ENCODE results near the gene UCN3. TPM values are rescaled to one million over a fixed set of nuclear protein-coding genes. Genes with fewer than 3 reads are reported as not detected.

Gene UCN3
- total RNA-seq, 1 donor from 2014 or later, result 1.2 TPM

GRCh38 chr10:5323446-5323845 is 41.3 kb upstream of the UCN3 start:
- TF ChIP-seq CTCF (conservative IDR thresholded peaks at IDR 0.05), result no peak
- Mint-ChIP-seq H3K4me3 (peak overlapping the region; percentile 68), H3K27me3 (no peaks in the 10 kb centered on the region), H3K36me3 (no peaks in the 10 kb centered on the region), H3K4me1 (ENCODE audit: unreplicated experiment) (no peaks in the 10 kb centered on the region), H3K9me3 (peaks cover 7% of the 10 kb centered on the region), H3K27ac (peak overlapping the region; percentile 81)
- no peak for DNase-seq (ENCODE audit: extremely low spot score, unreplicated experiment)

GRCh38 chr10:5325076-5325475 is 39.7 kb upstream of the UCN3 start:
- Mint-ChIP-seq H3K36me3 (no peaks in the 10 kb centered on the region), H3K4me1 (ENCODE audit: unreplicated experiment) (no peaks in the 10 kb centered on the region), H3K4me3 (no peak overlapping the region), H3K27ac (no peak overlapping the region), H3K27me3 (no peaks in the 10 kb centered on the region), H3K9me3 (peaks cover 7% of the 10 kb centered on the region)
- no peak for DNase-seq (ENCODE audit: extremely low spot score, unreplicated experiment)
- TF ChIP-seq CTCF (conservative IDR thresholded peaks at IDR 0.05), result no peak

- H3K9me3 Mint-ChIP-seq, result no peaks in the 10 kb centered on the region
- no peaks in the 10 kb centered on the region for H3K36me3 Mint-ChIP-seq
- no peak for DNase-seq (ENCODE audit: extremely low spot score, unreplicated experiment)
- no peak for TF ChIP-seq CTCF (conservative IDR thresholded peaks at IDR 0.05)
- no peaks in the 10 kb centered on the region for H3K4me1 Mint-ChIP-seq (ENCODE audit: unreplicated experiment)
- peaks cover 16% of the 10 kb centered on the region for H3K27me3 Mint-ChIP-seq
- no peak overlapping the region for H3K4me3 Mint-ChIP-seq
- no peak overlapping the region for H3K27ac Mint-ChIP-seq
These were observed 30.4 kb upstream of the UCN3 start for GRCh38 chr10:5334196-5334880.

GRCh38 chr10:5338010-5338409 is 26.8 kb upstream of the UCN3 start:
- DNase-seq (ENCODE audit: extremely low spot score, unreplicated experiment), result no peak
- no peak for TF ChIP-seq CTCF (conservative IDR thresholded peaks at IDR 0.05)
- Mint-ChIP-seq H3K4me1 (ENCODE audit: unreplicated experiment) (no peaks in the 10 kb centered on the region), H3K27me3 (peaks cover 16% of the 10 kb centered on the region), H3K27ac (no peak overlapping the region), H3K4me3 (no peak overlapping the region), H3K36me3 (no peaks in the 10 kb centered on the region), H3K9me3 (peaks cover 7% of the 10 kb centered on the region)

GRCh38 chr10:5343092-5343491 is 21.7 kb upstream of the UCN3 start:
- H3K4me3 Mint-ChIP-seq, result no peak overlapping the region
- no peaks in the 10 kb centered on the region for H3K36me3 Mint-ChIP-seq
- peaks cover 7% of the 10 kb centered on the region for H3K9me3 Mint-ChIP-seq
- peaks cover 4% of the 10 kb centered on the region for H3K27me3 Mint-ChIP-seq
- no peak for TF ChIP-seq CTCF (conservative IDR thresholded peaks at IDR 0.05)
- no peaks in the 10 kb centered on the region for H3K4me1 Mint-ChIP-seq (ENCODE audit: unreplicated experiment)
- H3K27ac Mint-ChIP-seq, result no peak overlapping the region
- DNase-seq (ENCODE audit: extremely low spot score, unreplicated experiment), result no peak

Data from type B pancreatic cell (in vitro differentiated cells).